Medulla oblongata (tissue), 1 donor: ENCODE data around the gene SIRT5.

Experiments
- DNase-seq: peaks from one replicate; pipeline ENCODE4 v3.0.0-alpha.2; 2015; ENCODE audit errors: extremely low spot score

SIRT5 gene

GRCh38 chr6:13553646-13554045, 20.8 kb upstream of the SIRT5 start:
- no peak for DNase-seq

GRCh38 chr6:13554929-13555333, 19.5 kb upstream of the SIRT5 start:
- DNase-seq: peak; percentile 70

- DNase-seq: no peak
Measured at GRCh38 chr6:13557841-13558240, 16.6 kb upstream of the SIRT5 start.

GRCh38 chr6:13558718-13559117, 15.7 kb upstream of the SIRT5 start:
- peak; percentile 43 for DNase-seq

- DNase-seq: peak; percentile 43
Measured at GRCh38 chr6:13559251-13559650, 15.2 kb upstream of the SIRT5 start.

GRCh38 chr6:13559968-13560650, 14.3 kb upstream of the SIRT5 start:
- DNase-seq: no peak

GRCh38 chr6:13560651-13561044, 13.8 kb upstream of the SIRT5 start:
- no peak for DNase-seq

- DNase-seq: no peak
Measured at GRCh38 chr6:13561624-13562267, 12.7 kb upstream of the SIRT5 start.

GRCh38 chr6:13563009-13563408, 11.4 kb upstream of the SIRT5 start:
- DNase-seq: no peak

- DNase-seq: no peak
Measured at GRCh38 chr6:13565921-13566320, 8.5 kb upstream of the SIRT5 start.

GRCh38 chr6:13566500-13566899, 7.9 kb upstream of the SIRT5 start:
- no peak for DNase-seq

GRCh38 chr6:13568970-13569369, 5.4 kb upstream of the SIRT5 start:
- no peak for DNase-seq

GRCh38 chr6:13572240-13572639, 2.2 kb upstream of the SIRT5 start:
- DNase-seq: no peak

GRCh38 chr6:13572951-13573654, 1.3 kb upstream of the SIRT5 start:
- DNase-seq: no peak

- peak; percentile 61 for DNase-seq
Measured at GRCh38 chr6:13573669-13574110, 711 bp upstream of the SIRT5 start.

- peak; percentile 94 for DNase-seq
Measured at GRCh38 chr6:13574149-13574570, 241 bp upstream of the SIRT5 start.

- no peak for DNase-seq
Measured at GRCh38 chr6:13575377-13575775, 975 bp downstream of the SIRT5 start.

- no peak for DNase-seq
Measured at GRCh38 chr6:13576017-13576416, 1.6 kb downstream of the SIRT5 start.

- no peak for DNase-seq
Measured at GRCh38 chr6:13577926-13578325, 3.5 kb downstream of the SIRT5 start.

GRCh38 chr6:13579911-13580310, 5.5 kb downstream of the SIRT5 start:
- no peak for DNase-seq

- peak; percentile 70 for DNase-seq
Measured at GRCh38 chr6:13581700-13582229, 7.4 kb downstream of the SIRT5 start.
